ENCODE measurements around the gene STX1B. TPM values are rescaled to one million over a fixed set of nuclear protein-coding genes. Genes with fewer than 3 reads are reported as not detected.
A peak's percentile ranks its signal among the peaks of the same experiment; 100 is the strongest.

The STX1B gene
- total RNA-seq, 1 donor from 2014 or later = 0.75 TPM

DNA sequence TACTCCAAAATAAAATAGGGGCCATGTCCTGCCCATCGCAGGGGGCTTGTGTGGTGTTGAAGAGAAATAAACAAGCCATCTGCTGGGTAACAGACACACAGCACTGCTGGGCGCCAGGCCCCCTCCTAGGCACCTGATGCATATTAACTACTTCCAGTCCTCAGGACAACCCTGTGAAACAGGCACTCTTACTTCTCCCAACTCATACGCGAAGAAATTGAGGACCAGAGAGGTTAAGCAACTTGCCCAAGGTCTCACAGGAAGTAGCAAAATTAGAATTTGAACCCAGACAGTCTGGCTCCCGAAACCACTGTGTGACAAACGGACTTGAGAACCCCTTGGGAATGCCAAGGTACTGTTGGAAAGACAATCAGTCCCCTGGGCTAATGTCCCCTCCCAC lies 2.8 kb downstream of the STX1B start:
- H3K27ac Mint-ChIP-seq = no peak overlapping the region
- no peaks in the 10 kb centered on the region for H3K36me3 Mint-ChIP-seq (ENCODE audit: low read depth)
- DNase-seq = no peak
- H3K9me3 Mint-ChIP-seq = no peaks in the 10 kb centered on the region
- peaks cover 32% of the 10 kb centered on the region for H3K27me3 Mint-ChIP-seq
- intact Hi-C loops (cut with micrococcal nuclease) = no loop called here
- H3K4me3 Mint-ChIP-seq = no peak overlapping the region
- peaks cover 17% of the 10 kb centered on the region for H3K4me1 Mint-ChIP-seq

DNA sequence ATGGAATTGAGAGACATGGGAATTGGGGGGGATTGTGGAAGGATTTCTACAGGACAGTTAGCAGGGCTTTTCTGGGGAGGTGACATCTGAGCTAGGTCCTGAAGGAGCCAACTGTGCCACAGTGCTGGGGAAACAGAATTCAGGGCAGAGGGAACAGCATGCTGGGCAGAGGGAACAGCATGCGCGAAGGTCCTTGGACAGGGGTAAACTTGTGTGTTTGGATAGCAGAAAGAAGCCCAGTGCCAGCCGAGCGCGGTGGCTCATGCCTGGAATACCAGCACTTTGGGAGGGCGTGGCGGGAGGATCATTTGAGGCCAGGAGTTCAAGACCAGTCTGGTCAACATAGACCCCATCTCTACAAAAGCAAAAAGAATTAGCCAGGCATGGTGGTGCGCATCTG lies 3.8 kb downstream of the STX1B start:
- Mint-ChIP-seq H3K4me1 (peaks cover 17% of the 10 kb centered on the region), H3K27me3 (peaks cover 23% of the 10 kb centered on the region), H3K27ac (no peak overlapping the region), H3K36me3 (ENCODE audit: low read depth) (no peaks in the 10 kb centered on the region), H3K4me3 (no peak overlapping the region), H3K9me3 (no peaks in the 10 kb centered on the region)
- DNase-seq = no peak
- intact Hi-C loops (cut with micrococcal nuclease) = no loop called here

GRCh38 chr16:31006086-31006385 lies 4.4 kb downstream of the STX1B start:
- Mint-ChIP-seq H3K4me3 (no peak overlapping the region), H3K4me1 (peaks cover 11% of the 10 kb centered on the region), H3K9me3 (no peaks in the 10 kb centered on the region), H3K27me3 (peaks cover 17% of the 10 kb centered on the region), H3K36me3 (ENCODE audit: low read depth) (no peaks in the 10 kb centered on the region), H3K27ac (no peak overlapping the region)
- intact Hi-C loops (cut with micrococcal nuclease) = no loop called here
- no peak for DNase-seq

- Mint-ChIP-seq H3K9me3 (no peaks in the 10 kb centered on the region), H3K27ac (no peak overlapping the region), H3K27me3 (peaks cover 16% of the 10 kb centered on the region), H3K4me3 (no peak overlapping the region), H3K36me3 (ENCODE audit: low read depth) (no peaks in the 10 kb centered on the region), H3K4me1 (peaks cover 11% of the 10 kb centered on the region)
- DNase-seq = no peak
- intact Hi-C loops (cut with micrococcal nuclease) = no loop called here
Observed at GRCh38 chr16:31005350-31006085, 4.9 kb downstream of the STX1B start.

DNA sequence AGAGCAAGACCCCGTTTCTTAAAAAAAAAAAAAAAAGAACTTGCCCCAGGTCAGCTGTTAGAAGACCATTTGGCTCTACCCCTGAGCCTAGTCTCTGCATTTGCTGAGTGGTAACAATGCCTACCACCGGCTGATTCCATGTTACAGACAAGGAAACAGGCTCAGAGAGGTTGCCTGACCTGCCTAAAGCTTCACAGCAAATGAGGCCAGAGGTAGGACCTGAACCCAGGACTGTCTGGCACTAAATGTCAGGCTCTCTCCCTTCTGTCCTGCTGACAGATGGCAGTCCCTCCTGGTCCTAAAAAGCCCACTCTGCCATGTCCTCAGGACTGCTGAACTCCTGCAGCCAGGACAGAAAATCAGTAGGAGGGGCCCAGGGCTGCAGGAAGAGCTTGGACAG lies 5.8 kb downstream of the STX1B start:
- H3K27ac Mint-ChIP-seq = no peak overlapping the region
- DNase-seq = no peak
- peaks cover 12% of the 10 kb centered on the region for H3K27me3 Mint-ChIP-seq
- H3K4me1 Mint-ChIP-seq = peaks cover 7% of the 10 kb centered on the region
- no peaks in the 10 kb centered on the region for H3K36me3 Mint-ChIP-seq (ENCODE audit: low read depth)
- H3K9me3 Mint-ChIP-seq = no peaks in the 10 kb centered on the region
- no peak overlapping the region for H3K4me3 Mint-ChIP-seq
- intact Hi-C loops (cut with micrococcal nuclease) = no loop called here

GRCh38 chr16:31003744-31004143 lies 6.7 kb downstream of the STX1B start:
- Mint-ChIP-seq H3K27me3 (peaks cover 9% of the 10 kb centered on the region), H3K9me3 (no peaks in the 10 kb centered on the region), H3K36me3 (ENCODE audit: low read depth) (no peaks in the 10 kb centered on the region), H3K4me3 (no peak overlapping the region), H3K27ac (no peak overlapping the region), H3K4me1 (peaks cover 6% of the 10 kb centered on the region)
- intact Hi-C loops (cut with micrococcal nuclease) = no loop called here
- no peak for DNase-seq

DNA sequence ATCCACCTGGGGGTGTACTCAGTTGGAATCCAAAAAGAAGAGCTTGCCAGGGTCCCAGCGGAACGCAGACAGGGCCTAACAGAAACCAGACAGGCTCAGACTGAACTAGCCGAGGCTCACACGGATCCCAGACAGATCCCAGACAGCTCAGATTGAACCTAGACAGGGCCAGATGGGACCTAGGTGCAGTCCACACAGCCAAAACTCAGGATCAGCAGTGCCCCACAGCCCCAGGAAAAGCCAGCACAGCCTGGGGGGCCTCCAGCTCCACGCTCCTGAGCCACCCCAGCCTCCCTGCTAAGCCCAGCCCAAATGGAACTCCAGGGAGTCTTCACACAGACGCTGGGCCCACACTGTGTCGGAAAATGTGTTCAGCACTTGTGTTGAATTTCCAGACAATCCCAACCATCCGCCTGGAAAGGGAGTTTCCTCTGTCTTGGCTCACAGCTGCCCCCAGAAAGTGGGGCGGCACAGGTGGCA lies 7.5 kb downstream of the STX1B start:
- no peaks in the 10 kb centered on the region for H3K36me3 Mint-ChIP-seq (ENCODE audit: low read depth)
- no peaks in the 10 kb centered on the region for H3K9me3 Mint-ChIP-seq
- no peak overlapping the region for H3K4me3 Mint-ChIP-seq
- DNase-seq = no peak
- H3K4me1 Mint-ChIP-seq = peaks cover under 1% of the 10 kb centered on the region
- peaks cover 9% of the 10 kb centered on the region for H3K27me3 Mint-ChIP-seq
- H3K27ac Mint-ChIP-seq = no peak overlapping the region
- intact Hi-C loops (cut with micrococcal nuclease) = no loop called here

GRCh38 chr16:31002250-31002700 lies 8.2 kb downstream of the STX1B start:
- no peak overlapping the region for H3K27ac Mint-ChIP-seq

GRCh38 chr16:31001507-31002249 lies 8.8 kb downstream of the STX1B start:
- H3K27me3 Mint-ChIP-seq = peaks cover 5% of the 10 kb centered on the region
- peaks cover 3% of the 10 kb centered on the region for H3K4me1 Mint-ChIP-seq
- no peaks in the 10 kb centered on the region for H3K36me3 Mint-ChIP-seq (ENCODE audit: low read depth)
- no peak overlapping the region for H3K27ac Mint-ChIP-seq
- no peak for DNase-seq
- no peak overlapping the region for H3K4me3 Mint-ChIP-seq
- intact Hi-C loops (cut with micrococcal nuclease) = no loop called here
- no peaks in the 10 kb centered on the region for H3K9me3 Mint-ChIP-seq

More at GRCh38 chr16:31002250-31002700, 8.2 kb downstream of the STX1B start:
- Mint-ChIP-seq H3K4me3 (no peak overlapping the region), H3K27me3 (peaks cover 6% of the 10 kb centered on the region), H3K9me3 (no peaks in the 10 kb centered on the region), H3K36me3 (ENCODE audit: low read depth) (no peaks in the 10 kb centered on the region), H3K4me1 (no peaks in the 10 kb centered on the region)
- intact Hi-C loops (cut with micrococcal nuclease) = no loop called here
- no peak for DNase-seq

DNA sequence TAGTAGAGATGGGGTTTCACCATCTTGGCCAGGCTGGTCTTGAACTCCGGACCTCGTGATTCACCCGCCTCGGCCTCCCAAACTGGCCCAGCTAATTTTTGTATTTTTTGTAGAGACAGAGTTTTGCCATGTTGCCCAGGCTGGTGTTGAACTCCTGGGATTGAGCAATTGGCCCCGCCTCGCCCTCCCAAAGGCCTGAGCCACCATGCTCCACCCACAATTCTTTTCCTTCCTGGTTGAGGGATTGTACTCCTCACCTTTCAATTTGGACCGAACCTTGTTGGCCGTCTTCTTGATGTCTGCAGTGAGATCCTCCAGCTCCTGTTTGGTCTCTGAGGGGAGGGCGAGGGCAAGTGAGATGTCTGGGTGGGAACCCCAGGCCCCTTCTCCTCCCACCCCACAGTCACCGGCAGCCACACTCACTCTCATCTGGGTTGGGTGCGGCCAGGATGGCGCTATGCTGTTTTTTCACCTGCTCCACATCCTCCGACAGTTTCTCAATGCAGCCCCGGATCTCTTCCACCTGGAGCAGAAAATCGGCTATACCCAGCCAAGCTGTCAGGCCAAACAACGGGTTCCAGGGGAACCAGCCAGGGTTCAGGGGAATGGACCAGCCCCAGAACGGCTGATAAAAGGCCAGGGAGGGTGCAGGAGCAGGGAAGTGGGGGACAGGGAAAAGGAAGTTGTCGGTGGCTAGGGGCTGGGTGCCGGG lies 9.6 kb downstream of the STX1B start:
- no peak for DNase-seq
- no peaks in the 10 kb centered on the region for H3K36me3 Mint-ChIP-seq (ENCODE audit: low read depth)
- peaks cover 3% of the 10 kb centered on the region for H3K4me1 Mint-ChIP-seq
- no peak overlapping the region for H3K27ac Mint-ChIP-seq
- no peaks in the 10 kb centered on the region for H3K9me3 Mint-ChIP-seq
- H3K27me3 Mint-ChIP-seq = peaks cover 2% of the 10 kb centered on the region
- no peak overlapping the region for H3K4me3 Mint-ChIP-seq
- intact Hi-C loops (cut with micrococcal nuclease) = no loop called here

DNA sequence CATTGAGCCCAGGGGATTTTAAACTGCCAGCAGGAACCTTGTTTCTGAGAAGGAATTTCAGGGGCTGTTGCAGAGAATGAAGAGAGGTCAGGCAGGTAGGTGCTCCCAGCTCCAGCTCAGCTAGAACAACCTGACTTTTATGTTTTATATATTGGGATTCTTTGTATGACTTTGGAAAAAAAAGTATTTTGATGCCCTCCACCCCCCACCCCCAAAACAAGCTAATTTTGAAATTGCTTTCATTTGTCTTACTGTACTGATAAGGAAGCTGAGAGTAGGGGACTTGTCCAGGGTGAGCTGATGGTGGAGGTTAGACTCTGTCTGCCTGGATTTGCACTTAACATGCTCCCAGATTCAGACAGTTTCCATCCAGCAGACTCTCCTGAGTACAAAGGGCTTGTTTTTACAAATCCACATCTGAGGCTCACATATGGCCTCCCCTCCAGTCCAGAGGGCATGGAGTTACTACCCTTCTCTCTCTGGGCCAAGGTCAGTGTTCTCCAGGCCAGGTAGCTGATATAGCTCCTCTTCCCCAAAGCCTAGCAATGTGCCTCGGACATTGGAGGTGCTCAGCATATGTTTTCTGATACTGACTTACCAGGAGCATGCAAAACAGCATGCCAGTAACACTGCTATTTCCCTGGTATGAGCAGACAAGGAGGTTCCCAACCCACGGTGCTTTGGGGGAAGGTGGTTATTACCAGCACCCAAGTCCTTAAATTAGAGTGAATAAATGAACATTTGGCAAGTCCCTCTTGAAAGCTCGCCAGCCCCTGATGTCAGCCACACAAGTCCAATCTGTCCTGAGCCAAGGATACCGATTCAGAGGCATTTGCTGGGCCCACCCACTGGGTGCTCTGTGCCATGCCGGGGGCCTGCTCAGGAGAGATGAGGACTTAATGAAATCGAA lies 11.3 kb downstream of the STX1B start:
- Mint-ChIP-seq H3K4me1 (peaks cover 6% of the 10 kb centered on the region), H3K9me3 (no peaks in the 10 kb centered on the region), H3K4me3 (no peak overlapping the region), H3K27me3 (peaks cover 1% of the 10 kb centered on the region), H3K27ac (no peak overlapping the region), H3K36me3 (ENCODE audit: low read depth) (no peaks in the 10 kb centered on the region)
- no peak for DNase-seq
- intact Hi-C loops (cut with micrococcal nuclease) = loop anchor here (5.0 kb wide), 1 partner anchor 143 kb away; no protein-coding TSS in a partner anchor

GRCh38 chr16:30997725-30998711 lies 12.4 kb downstream of the STX1B start:
- Mint-ChIP-seq H3K36me3 (ENCODE audit: low read depth) (no peaks in the 10 kb centered on the region), H3K4me1 (peaks cover 7% of the 10 kb centered on the region), H3K27me3 (peaks cover 1% of the 10 kb centered on the region), H3K4me3 (peak overlapping the region; percentile 85), H3K9me3 (no peaks in the 10 kb centered on the region), H3K27ac (no peak overlapping the region)
- intact Hi-C loops (cut with micrococcal nuclease) = loop anchor here (1.0 to 5.0 kb wide), 3 partner anchors 36 to 144 kb away; partner anchors contain the start of genes ZNF646 and ZNF668
- no peak for DNase-seq

Data from activated CD4-positive, alpha-beta T cell treated with anti-CD3 and anti-CD28 coated beads, Interleukin-2, amount 10 ng/mL, durations not matched to agents 24 days and 14 days (primary cell).